HG03565 (cell line): ENCODE measurements around the gene NTN1.

Experiments
- ATAC-seq: cut with Tn5 transposase; IDR thresholded peaks from one replicate; pipeline ENCODE4 v1.9.1; 2021; ENCODE audit warnings: mild to moderate bottlenecking, moderate library complexity; ENCODE audit not compliant: unreplicated experiment

NTN1 gene

GRCh38 chr17:9266031-9266680, 244.8 kb downstream of the NTN1 start:
- ATAC-seq: no peak

- ATAC-seq: no peak
Measured at GRCh38 chr17:9266697-9267117, 245.4 kb downstream of the NTN1 start.

GRCh38 chr17:9268546-9268945, 247.2 kb downstream of the NTN1 start:
- ATAC-seq: no peak

GRCh38 chr17:9269350-9270035, 248.2 kb downstream of the NTN1 start:
- ATAC-seq: no peak

GRCh38 chr17:9270921-9271320, 249.6 kb downstream of the NTN1 start:
- no peak for ATAC-seq

GRCh38 chr17:9271989-9272388, 250.7 kb downstream of the NTN1 start:
- ATAC-seq: no peak

- no peak for ATAC-seq
Measured at GRCh38 chr17:9272501-9273200, 251.3 kb downstream of the NTN1 start.

GRCh38 chr17:9273428-9274391, 252.4 kb downstream of the NTN1 start:
- no peak for ATAC-seq

GRCh38 chr17:9274973-9275372, 253.7 kb downstream of the NTN1 start:
- ATAC-seq: no peak

GRCh38 chr17:9279893-9280292, 258.6 kb downstream of the NTN1 start:
- ATAC-seq: no peak

GRCh38 chr17:9283909-9284308, 262.6 kb downstream of the NTN1 start:
- no peak for ATAC-seq

GRCh38 chr17:9284884-9285283, 263.6 kb downstream of the NTN1 start:
- no peak for ATAC-seq

GRCh38 chr17:9285602-9286427, 264.5 kb downstream of the NTN1 start:
- no peak for ATAC-seq

- ATAC-seq: no peak
Measured at GRCh38 chr17:9286434-9286833, 265.1 kb downstream of the NTN1 start.

GRCh38 chr17:9287306-9287705, 266.0 kb downstream of the NTN1 start:
- no peak for ATAC-seq

- no peak for ATAC-seq
Measured at GRCh38 chr17:9290226-9290613, 268.9 kb downstream of the NTN1 start.

- no peak for ATAC-seq
Measured at GRCh38 chr17:9291912-9292560, 270.7 kb downstream of the NTN1 start.

GRCh38 chr17:9292561-9292941, 271.2 kb downstream of the NTN1 start:
- no peak for ATAC-seq
